A673 (cell line): ENCODE data around the gene ATP1B2.

Experiments
- EZH2 ChIP-seq: fragments of 200-600 bp; sonication (generic); IDR thresholded peaks from 2 replicates; pipeline ENCODE4 v1.6.1; 2017; ENCODE audit warnings: borderline replicate concordance, low read depth, mild to moderate bottlenecking, mixed read lengths, antibody characterized with exemption, low read length; ENCODE audit not compliant: poor library complexity, severe bottlenecking
- TF ChIP-seq, protein P1 (sequence below): fragments of 300-800, 200-600 bp; sonication (generic); conservative IDR thresholded peaks from 2 replicates; pipeline ENCODE4 v1.5.1; 2017; ENCODE audit warnings: low read depth, mild to moderate bottlenecking, antibody characterized with exemption, low read length, moderate library complexity, mixed read lengths

- TF ChIP-seq, protein P1, sequence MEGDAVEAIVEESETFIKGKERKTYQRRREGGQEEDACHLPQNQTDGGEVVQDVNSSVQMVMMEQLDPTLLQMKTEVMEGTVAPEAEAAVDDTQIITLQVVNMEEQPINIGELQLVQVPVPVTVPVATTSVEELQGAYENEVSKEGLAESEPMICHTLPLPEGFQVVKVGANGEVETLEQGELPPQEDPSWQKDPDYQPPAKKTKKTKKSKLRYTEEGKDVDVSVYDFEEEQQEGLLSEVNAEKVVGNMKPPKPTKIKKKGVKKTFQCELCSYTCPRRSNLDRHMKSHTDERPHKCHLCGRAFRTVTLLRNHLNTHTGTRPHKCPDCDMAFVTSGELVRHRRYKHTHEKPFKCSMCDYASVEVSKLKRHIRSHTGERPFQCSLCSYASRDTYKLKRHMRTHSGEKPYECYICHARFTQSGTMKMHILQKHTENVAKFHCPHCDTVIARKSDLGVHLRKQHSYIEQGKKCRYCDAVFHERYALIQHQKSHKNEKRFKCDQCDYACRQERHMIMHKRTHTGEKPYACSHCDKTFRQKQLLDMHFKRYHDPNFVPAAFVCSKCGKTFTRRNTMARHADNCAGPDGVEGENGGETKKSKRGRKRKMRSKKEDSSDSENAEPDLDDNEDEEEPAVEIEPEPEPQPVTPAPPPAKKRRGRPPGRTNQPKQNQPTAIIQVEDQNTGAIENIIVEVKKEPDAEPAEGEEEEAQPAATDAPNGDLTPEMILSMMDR: no peak
- no peak for TF ChIP-seq EZH2
Observed at GRCh38 chr17:7627250-7628121, 23.2 kb upstream of the ATP1B2 start, which contains the start of gene SAT2.
